HG02642 (cell line): Measurements from ENCODE around the gene SIRPA.

Experiments used
- ATAC-seq: cut with Tn5 transposase; IDR thresholded peaks from one replicate; pipeline ENCODE4 v1.9.1; 2021; ENCODE audit warnings: mild to moderate bottlenecking; ENCODE audit not compliant: unreplicated experiment, poor library complexity

Gene SIRPA

DNA sequence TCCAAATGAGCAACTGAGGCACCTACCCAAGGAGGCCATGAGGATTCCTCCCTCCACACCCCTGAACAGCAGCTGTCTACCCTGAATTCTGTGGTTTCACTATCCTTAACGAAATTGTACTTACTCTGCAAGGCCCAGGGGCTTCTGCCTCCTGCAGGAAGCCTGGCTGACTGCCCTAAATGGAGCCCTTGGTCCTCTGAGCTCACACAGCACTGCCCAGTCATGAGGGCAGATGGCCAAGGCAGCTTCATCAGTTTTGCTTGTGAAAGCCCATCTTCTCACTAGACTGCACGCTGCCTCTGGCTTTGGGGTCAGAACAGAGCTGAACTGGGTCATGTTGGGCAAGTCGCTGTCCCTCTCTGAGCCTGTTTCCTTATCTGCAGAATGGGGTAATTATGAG is 26.4 kb upstream of the SIRPA start:
- ATAC-seq = no peak

DNA sequence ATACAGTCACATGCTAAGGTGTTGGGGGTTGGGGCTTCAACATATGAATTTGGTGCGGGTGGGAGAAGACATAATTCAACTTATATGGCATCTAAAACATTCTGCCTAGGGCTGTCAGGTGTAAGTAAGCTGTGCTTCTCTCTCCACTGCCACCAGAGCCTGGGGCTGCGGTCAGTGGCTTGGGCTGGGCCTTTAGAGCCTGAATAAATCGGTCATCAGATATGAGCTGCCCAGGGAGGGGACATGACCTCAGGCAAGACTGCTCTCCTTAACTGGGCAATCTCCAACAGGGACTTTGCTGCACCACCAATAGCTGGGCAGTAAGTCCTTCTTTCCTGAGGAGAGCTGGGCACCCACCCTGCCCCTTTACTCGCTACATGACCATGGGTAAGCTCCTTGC is 24.9 kb upstream of the SIRPA start:
- ATAC-seq = no peak

- peak; percentile 46 for ATAC-seq
Measured at GRCh38 chr20:1870792-1871550, 24.2 kb upstream of the SIRPA start.

GRCh38 chr20:1871807-1872458 is 23.3 kb upstream of the SIRPA start:
- ATAC-seq = peak; percentile 58

- no peak for ATAC-seq
Measured at GRCh38 chr20:1872459-1873097, 22.6 kb upstream of the SIRPA start.

GRCh38 chr20:1874450-1875182 is 20.6 kb upstream of the SIRPA start:
- ATAC-seq = no peak

GRCh38 chr20:1875183-1875554 is 20.0 kb upstream of the SIRPA start:
- no peak for ATAC-seq

- ATAC-seq = no peak
Measured at GRCh38 chr20:1875762-1876161, 19.4 kb upstream of the SIRPA start.

GRCh38 chr20:1876217-1876921 is 18.8 kb upstream of the SIRPA start:
- no peak for ATAC-seq

GRCh38 chr20:1876975-1877608 is 18.1 kb upstream of the SIRPA start:
- ATAC-seq = no peak

DNA sequence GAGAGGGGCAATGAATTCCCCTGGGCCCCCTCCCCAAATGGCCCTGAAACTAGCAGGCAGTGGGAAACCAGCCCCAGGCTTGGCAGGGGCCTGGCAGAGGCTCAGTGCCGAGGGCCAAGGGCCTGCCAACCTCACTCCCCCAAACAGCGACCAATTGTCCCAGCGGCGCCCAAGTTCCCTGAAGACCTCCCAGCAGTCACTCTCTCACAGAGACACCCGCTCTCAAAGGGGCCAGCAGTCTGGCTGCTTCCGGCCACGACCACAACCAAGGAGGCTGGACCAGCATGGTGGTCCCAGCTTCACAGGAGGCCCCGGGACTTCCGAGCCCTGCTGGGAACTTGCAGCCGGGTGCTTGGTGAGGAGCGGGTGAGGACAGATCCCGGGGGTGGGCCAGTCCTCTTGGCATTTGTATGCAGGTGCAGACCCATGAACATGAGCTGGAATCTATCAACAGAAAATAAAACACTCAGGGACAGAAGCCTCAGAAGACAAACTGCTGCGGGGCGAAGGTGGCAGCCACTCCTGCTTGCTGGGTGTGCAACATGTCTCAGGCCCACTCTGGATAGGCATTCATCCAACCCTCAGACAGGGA is 17.5 kb upstream of the SIRPA start:
- ATAC-seq = no peak

DNA sequence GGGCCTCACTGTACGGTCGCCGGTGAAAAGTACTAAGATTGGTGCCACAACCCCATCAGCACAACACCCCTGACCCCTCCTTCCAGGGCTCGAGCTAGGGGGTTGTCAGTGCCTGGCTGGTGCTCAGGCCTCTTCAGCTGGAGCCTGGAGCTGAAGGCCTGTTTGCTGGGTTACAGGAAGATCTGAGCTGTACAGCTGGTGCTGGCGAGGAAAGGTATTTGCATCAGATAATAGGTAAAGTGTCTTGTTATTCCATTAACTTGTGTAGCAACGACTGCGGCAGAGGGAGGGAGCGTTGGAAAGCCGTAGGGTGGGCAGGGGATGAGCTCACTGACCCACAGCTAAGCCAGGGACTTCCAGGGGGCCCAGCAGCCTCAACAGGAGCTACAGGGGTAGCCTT is 15.8 kb upstream of the SIRPA start:
- no peak for ATAC-seq

GRCh38 chr20:1879934-1880333 is 15.3 kb upstream of the SIRPA start:
- ATAC-seq = no peak

- no peak for ATAC-seq
Measured at GRCh38 chr20:1880529-1881239, 14.5 kb upstream of the SIRPA start.

DNA sequence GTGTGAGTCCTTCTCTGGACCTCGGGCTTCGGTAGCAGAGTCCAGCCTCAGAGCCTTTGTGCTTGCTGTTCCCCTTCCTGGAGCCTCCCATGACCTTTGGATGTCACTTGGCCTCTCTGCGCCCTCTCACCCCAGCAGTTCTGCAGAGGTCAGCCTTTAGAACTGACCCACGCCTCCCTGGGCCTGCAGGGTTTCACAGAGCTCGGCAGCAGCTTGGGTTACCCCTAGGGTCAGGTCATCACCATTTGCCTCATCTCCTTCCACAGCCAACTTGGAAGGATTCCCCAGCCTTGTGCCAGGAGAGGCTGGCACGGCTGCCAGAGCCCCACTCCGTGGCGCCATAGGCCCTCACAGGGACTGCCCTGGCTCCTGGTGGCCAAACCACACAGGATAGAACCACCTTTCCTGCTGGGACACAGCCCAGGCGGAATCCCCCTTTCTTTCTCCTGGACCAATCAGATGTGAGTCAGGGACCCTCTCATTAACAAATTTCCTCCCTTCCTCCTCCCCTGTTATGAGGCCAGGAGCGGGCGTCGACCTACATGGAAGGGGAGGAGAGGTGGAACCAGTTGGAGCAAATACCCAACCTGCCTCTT is 13.9 kb upstream of the SIRPA start:
- ATAC-seq = no peak

DNA sequence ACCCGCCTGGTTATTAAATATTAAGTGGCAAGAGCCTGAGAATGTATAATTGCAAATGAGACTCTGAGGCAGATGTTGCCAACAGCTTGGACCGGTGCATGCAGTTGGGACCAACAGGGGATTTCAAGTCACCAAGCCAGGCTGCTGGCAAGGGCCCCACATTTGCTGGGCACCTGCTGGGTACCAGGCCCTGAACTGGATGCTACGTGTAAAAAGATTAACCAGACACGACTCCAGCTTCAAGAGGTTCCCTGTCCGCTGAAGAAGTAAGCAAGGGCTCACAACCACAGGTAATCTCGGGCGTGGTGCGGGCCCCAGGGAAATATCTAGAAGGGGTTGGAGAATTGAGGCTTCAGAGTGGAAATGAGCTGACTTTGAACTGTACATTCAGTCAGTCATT is 13.2 kb upstream of the SIRPA start:
- no peak for ATAC-seq

GRCh38 chr20:1883986-1884385 is 11.2 kb upstream of the SIRPA start:
- no peak for ATAC-seq

GRCh38 chr20:1885254-1885653 is 10.0 kb upstream of the SIRPA start:
- ATAC-seq = no peak
